H9 (cell line): Measurements from ENCODE around the gene PHACTR1. TPM values are rescaled to one million over a fixed set of nuclear protein-coding genes. Genes with fewer than 3 reads are reported as not detected.

Experiments
- DNase-seq: peaks from one replicate; pipeline ENCODE4 v3.0.0-alpha.2; 2017
- H2AFZ ChIP-seq: one replicate; pipeline ENCODE4 v1.6.1; 2013; ENCODE audit warnings: mild to moderate bottlenecking, low read length, control low read depth, moderate library complexity
- H2AK5ac ChIP-seq: 2 replicates; pipeline ENCODE4 v1.6.1; 2013; ENCODE audit warnings: low read length, control low read depth, mixed read lengths; ENCODE audit not compliant: insufficient read length
- H2BK120ac ChIP-seq: one replicate; pipeline ENCODE4 v1.6.1; 2013; ENCODE audit warnings: low read depth, mild to moderate bottlenecking, low read length, control low read depth, inconsistent platforms; ENCODE audit not compliant: poor library complexity, severe bottlenecking
- H2BK12ac ChIP-seq: 2 replicates; pipeline ENCODE4 v1.6.1; 2013; ENCODE audit warnings: low read length, control low read depth, mixed read lengths, low read depth; ENCODE audit not compliant: insufficient read length
- H2BK15ac ChIP-seq: 2 replicates; pipeline ENCODE4 v1.6.1; 2013; ENCODE audit warnings: low read depth, low read length, control low read depth
- H2BK20ac ChIP-seq: one replicate; pipeline ENCODE4 v1.6.1; 2013; ENCODE audit warnings: low read depth, mild to moderate bottlenecking, low read length, control low read depth, inconsistent platforms; ENCODE audit not compliant: poor library complexity, severe bottlenecking
- H2BK5ac ChIP-seq: 2 replicates; pipeline ENCODE4 v1.6.1; 2013; ENCODE audit warnings: low read length, control low read depth, mixed read lengths; ENCODE audit not compliant: insufficient read length
- H3K14ac ChIP-seq: 2 replicates; pipeline ENCODE4 v1.6.1; 2013; ENCODE audit warnings: low read length, control low read depth; ENCODE audit not compliant: insufficient read depth
- H3K18ac ChIP-seq: 2 replicates; pipeline ENCODE4 v1.6.1; 2013; ENCODE audit warnings: low read depth, mild to moderate bottlenecking, mixed read lengths, low read length, control low read depth; ENCODE audit not compliant: insufficient read length
- H3K23ac ChIP-seq: 2 replicates; pipeline ENCODE4 v1.6.1; 2013; ENCODE audit warnings: low read length, control low read depth, mixed read lengths, low read depth; ENCODE audit not compliant: insufficient read length
- H3K23me2 ChIP-seq: 2 replicates; pipeline ENCODE4 v1.6.1; 2013; ENCODE audit warnings: low read depth, mild to moderate bottlenecking, mixed read lengths, low read length, control low read depth; ENCODE audit not compliant: insufficient read length, poor library complexity, severe bottlenecking
- H3K27ac ChIP-seq: 2 replicates; pipeline ENCODE4 v1.5.1; 2013; ENCODE audit warnings: low read length, control low read depth, mixed read lengths, low read depth; ENCODE audit not compliant: insufficient read length
- H3K27me3 ChIP-seq: 2 replicates; pipeline ENCODE4 v1.6.1; 2013; ENCODE audit warnings: low read length, control low read depth, inconsistent platforms; ENCODE audit not compliant: insufficient read depth
- H3K4ac ChIP-seq: 2 replicates; pipeline ENCODE4 v1.6.1; 2013; ENCODE audit warnings: low read depth, mild to moderate bottlenecking, control low read depth, inconsistent platforms, low read length, moderate library complexity
- H3K4me1 ChIP-seq: 2 replicates; pipeline ENCODE4 v1.6.1; 2013; ENCODE audit warnings: low read length, control low read depth, inconsistent platforms; ENCODE audit not compliant: insufficient read depth
- H3K4me2 ChIP-seq: 2 replicates; pipeline ENCODE4 v1.6.1; 2013; ENCODE audit warnings: low read length, control low read depth, mixed read lengths; ENCODE audit not compliant: insufficient read length, insufficient read depth
- H3K56ac ChIP-seq: 2 replicates; pipeline ENCODE4 v1.6.1; 2013; ENCODE audit warnings: low read depth, mild to moderate bottlenecking, mixed read lengths, low read length, control low read depth; ENCODE audit not compliant: insufficient read length
- H3K79me1 ChIP-seq: 2 replicates; pipeline ENCODE4 v1.6.1; 2013; ENCODE audit warnings: low read depth, mild to moderate bottlenecking, moderate library complexity, low read length, control low read depth, inconsistent platforms; ENCODE audit not compliant: insufficient read depth, poor library complexity, severe bottlenecking
- H3K79me2 ChIP-seq: 2 replicates; pipeline ENCODE4 v1.6.1; 2013; ENCODE audit warnings: low read length, control low read depth, inconsistent platforms; ENCODE audit not compliant: insufficient read depth
- H3K9ac ChIP-seq: 2 replicates; pipeline ENCODE4 v1.6.1; 2013; ENCODE audit warnings: low read length, control low read depth, mixed read lengths; ENCODE audit not compliant: insufficient read length; ENCODE audit errors: extremely low read depth
- H3K9me3 ChIP-seq: one replicate; pipeline ENCODE4 v1.6.1; 2013; ENCODE audit warnings: low read depth, low read length, inconsistent platforms; ENCODE audit not compliant: control insufficient read depth
- H3T11ph ChIP-seq: one replicate; pipeline ENCODE4 v1.6.1; 2013; ENCODE audit warnings: mild to moderate bottlenecking, low read length, control low read depth, inconsistent platforms
- H4K20me1 ChIP-seq: one replicate; pipeline ENCODE4 v1.6.1; 2013; ENCODE audit not compliant: control insufficient read depth, insufficient read length, insufficient read depth
- H4K5ac ChIP-seq: 2 replicates; pipeline ENCODE4 v1.6.1; 2013; ENCODE audit warnings: low read depth, mild to moderate bottlenecking, mixed read lengths, low read length, control low read depth; ENCODE audit not compliant: insufficient read length
- H4K8ac ChIP-seq: replicated peaks from 2 replicates; pipeline ENCODE4 v1.6.1; 2013; ENCODE audit warnings: low read length, control low read depth, mixed read lengths, low read depth; ENCODE audit not compliant: insufficient read length
- H4K91ac ChIP-seq: 2 replicates; pipeline ENCODE4 v1.6.1; 2013; ENCODE audit warnings: low read depth, mild to moderate bottlenecking, moderate library complexity, mixed read lengths, low read length, control low read depth; ENCODE audit not compliant: insufficient read length
- H3K27ac Mint-ChIP-seq, 3 experiments: 2 replicates in 2 of 3; 3 replicates in 1 of 3; pipeline ENCODE4 v1.8.0; 2020 to 2021; ENCODE audit warnings: mixed read lengths in 3 of 3, mild to moderate bottlenecking in 1 of 3, moderate library complexity in 1 of 3
- H3K27me3 Mint-ChIP-seq: 2 replicates; pipeline ENCODE4 v1.8.0; 2021; ENCODE audit warnings: low read depth, mild to moderate bottlenecking, moderate library complexity, mixed read lengths
- H3K36me3 Mint-ChIP-seq, 3 experiments: 2 replicates in 2 of 3; 3 replicates in 1 of 3; pipeline ENCODE4 v1.8.0; 2020 to 2021; ENCODE audit warnings: low read depth in 3 of 3, mixed read lengths in 3 of 3; ENCODE audit not compliant: insufficient read depth in 1 of 3
- H3K4me1 Mint-ChIP-seq, 2 experiments: 2 replicates each; pipeline ENCODE4 v1.8.0; 2020; ENCODE audit warnings: mixed read lengths in 2 of 2
- H3K4me3 Mint-ChIP-seq, 2 experiments: 2 replicates in 1 of 2; 3 replicates in 1 of 2; pipeline ENCODE4 v1.8.0; 2020 to 2021; ENCODE audit warnings: mild to moderate bottlenecking in 2 of 2, mixed read lengths in 2 of 2, moderate library complexity in 1 of 2
- H3K9me3 Mint-ChIP-seq, 2 experiments: 2 replicates in 1 of 2; 3 replicates in 1 of 2; pipeline ENCODE4 v1.8.0; 2020; ENCODE audit warnings: mild to moderate bottlenecking in 2 of 2, mixed read lengths in 2 of 2, moderate library complexity in 1 of 2
- WGBS: extraction: QIAGEN DNeasy Blood & Tissue Kit; methylation state at CpG from one replicate; pipeline ENCODE4 v1.1.7; 2013; ENCODE audit warnings: missing lambda C conversion rate, low lambda C conversion rate, mixed read lengths; ENCODE audit not compliant: insufficient read length; ENCODE audit errors: extremely low coverage; 5-methylcytosine and 5-hydroxymethylcytosine counted together
- total RNA-seq: library from RNA; stranded (reverse); gene quantifications from 2 replicates; pipeline ENCODE4 v1.2.1, GENCODE V29; 2021
- TF ChIP-seq, protein P1 (sequence below): fragments of 200-600 bp; sonication (generic); conservative IDR thresholded peaks from 3 replicates; pipeline ENCODE4 v1.8.0; 2021; ENCODE audit warnings: antibody characterized with exemption, mild to moderate bottlenecking

The PHACTR1 gene
- total RNA-seq, 1 experiment from 2014 or later = 15.9 TPM

DNA sequence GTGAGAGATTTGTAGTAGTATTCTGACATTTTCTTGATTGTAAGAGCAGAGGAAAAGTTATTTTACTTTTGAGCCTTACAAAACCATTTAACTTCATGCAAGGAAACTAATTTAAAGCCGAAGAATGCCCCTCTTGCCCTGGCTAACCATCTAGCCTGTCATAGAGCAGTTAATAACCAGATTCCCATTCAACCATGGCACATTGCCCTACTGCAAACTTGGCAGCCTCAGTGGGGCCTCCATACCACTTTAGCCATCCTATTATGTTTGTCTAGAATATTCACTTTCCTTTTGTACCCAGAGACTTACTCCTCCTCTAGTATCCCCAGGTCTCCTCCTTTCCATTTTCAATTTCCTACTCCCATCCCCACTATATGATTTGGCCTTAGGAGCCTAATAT is 380.9 kb downstream of the PHACTR1 start:
- Histone ChIP-seq H3K4me2 (no peak overlapping the region), H2BK5ac (no peak overlapping the region), H3K27ac (no peak overlapping the region), H3K79me2 (peaks cover 2% of the 10 kb centered on the region; the same call in 1 of the 2 replicates), H3K9ac (no peak overlapping the region), H2AFZ (no peak overlapping the region), H3K14ac (no peak overlapping the region), H2BK15ac (no peak overlapping the region), H3T11ph (no peak overlapping the region), H4K20me1 (no peaks in the 10 kb centered on the region), H3K23ac (no peak overlapping the region), H2BK20ac (no peak overlapping the region), H3K18ac (no peak overlapping the region), H3K27me3 (no peaks in the 10 kb centered on the region), H3K9me3 (no peaks in the 10 kb centered on the region), H2BK120ac (no peak overlapping the region), H3K23me2 (no peaks in the 10 kb centered on the region), H3K4me1 (no peaks in the 10 kb centered on the region), H2AK5ac (no peak overlapping the region), H3K4ac (no peak overlapping the region), H4K91ac (no peak overlapping the region), H4K5ac (no peak overlapping the region), H3K56ac (no peak overlapping the region), H3K79me1 (no peaks in the 10 kb centered on the region), H2BK12ac (no peak overlapping the region), H4K8ac (no peak overlapping the region)
- no CpG with 5 or more reads among the region's 1 CpG for WGBS
- peaks cover 17 to 20% of the 10 kb centered on the region in 2 experiments for H3K4me1 Mint-ChIP-seq
- no peaks in the 10 kb centered on the region; the same call in 1 of the 2 replicates for H3K27me3 Mint-ChIP-seq
- no peak for DNase-seq
- H3K4me3 Mint-ChIP-seq = no peak overlapping the region
- no peak overlapping the region for H3K27ac Mint-ChIP-seq
- TF ChIP-seq, protein P1, sequence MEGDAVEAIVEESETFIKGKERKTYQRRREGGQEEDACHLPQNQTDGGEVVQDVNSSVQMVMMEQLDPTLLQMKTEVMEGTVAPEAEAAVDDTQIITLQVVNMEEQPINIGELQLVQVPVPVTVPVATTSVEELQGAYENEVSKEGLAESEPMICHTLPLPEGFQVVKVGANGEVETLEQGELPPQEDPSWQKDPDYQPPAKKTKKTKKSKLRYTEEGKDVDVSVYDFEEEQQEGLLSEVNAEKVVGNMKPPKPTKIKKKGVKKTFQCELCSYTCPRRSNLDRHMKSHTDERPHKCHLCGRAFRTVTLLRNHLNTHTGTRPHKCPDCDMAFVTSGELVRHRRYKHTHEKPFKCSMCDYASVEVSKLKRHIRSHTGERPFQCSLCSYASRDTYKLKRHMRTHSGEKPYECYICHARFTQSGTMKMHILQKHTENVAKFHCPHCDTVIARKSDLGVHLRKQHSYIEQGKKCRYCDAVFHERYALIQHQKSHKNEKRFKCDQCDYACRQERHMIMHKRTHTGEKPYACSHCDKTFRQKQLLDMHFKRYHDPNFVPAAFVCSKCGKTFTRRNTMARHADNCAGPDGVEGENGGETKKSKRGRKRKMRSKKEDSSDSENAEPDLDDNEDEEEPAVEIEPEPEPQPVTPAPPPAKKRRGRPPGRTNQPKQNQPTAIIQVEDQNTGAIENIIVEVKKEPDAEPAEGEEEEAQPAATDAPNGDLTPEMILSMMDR = no peak
- no peaks in the 10 kb centered on the region for H3K36me3 Mint-ChIP-seq
- no peaks in the 10 kb centered on the region for H3K9me3 Mint-ChIP-seq
